Panc1 (cell line): ENCODE data around the gene GFRA3.

Source experiments
- CTCF ChIP-seq: fragments of 450-650 bp; IDR thresholded peaks from 2 replicates; pipeline ENCODE4 v1.5.1; 2017; ENCODE audit warnings: mild to moderate bottlenecking
- POLR2AphosphoS5 ChIP-seq: IDR thresholded peaks from 2 replicates; pipeline ENCODE4 v1.6.1; 2012; ENCODE audit warnings: mild to moderate bottlenecking, low read depth, low read length, moderate library complexity

- no peak for TF ChIP-seq CTCF
- no peak for TF ChIP-seq POLR2AphosphoS5
Observed at GRCh38 chr5:138274189-138274853, at the start of gene GFRA3.
